ENCODE measurements around the gene EIPR1. TPM values are rescaled to one million over a fixed set of nuclear protein-coding genes. Genes with fewer than 3 reads are reported as not detected.

The EIPR1 gene
- total RNA-seq, 2 donors from 2014 or later: 13.5 TPM

DNA sequence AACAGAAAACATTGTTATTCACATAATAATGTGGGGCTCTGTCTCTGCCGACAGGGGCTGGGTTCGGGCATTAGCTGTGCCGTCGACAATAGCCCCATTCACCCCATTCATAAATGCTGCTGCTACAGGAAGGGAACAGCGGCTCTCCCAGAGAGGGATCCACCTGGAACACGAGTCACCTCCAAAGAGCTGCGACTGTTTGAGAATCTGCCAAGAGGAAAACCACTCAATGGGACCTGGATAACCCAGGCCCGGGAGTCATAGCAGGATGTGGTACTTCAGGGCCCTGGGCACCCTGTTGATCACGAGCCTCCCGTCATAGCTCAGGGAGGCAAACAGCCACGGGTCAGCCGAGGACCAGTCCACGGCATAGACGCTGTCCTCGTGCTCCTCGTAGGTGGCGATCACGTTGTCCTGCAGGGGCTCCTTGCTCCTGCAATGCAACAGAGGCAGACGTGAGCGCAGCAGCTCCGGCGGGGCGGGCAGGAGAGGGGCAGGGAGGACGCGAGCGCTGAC lies 188.5 kb downstream of the EIPR1 start:
- no peak for TF ChIP-seq CTCF (IDR thresholded peaks at IDR 0.05)
- TF ChIP-seq POLR2A (IDR thresholded peaks at IDR 0.05): no peak
- Histone ChIP-seq H3K4me3 (no peak overlapping the region), H3K4me1 (no peaks in the 10 kb centered on the region), H3K27me3 (no peaks in the 10 kb centered on the region), H3K27ac (no peak overlapping the region), H3K9me3 (no peaks in the 10 kb centered on the region), H3K36me3 (replicated peaks in 1 of 2; ENCODE audit: insufficient read depth in 1 of 2, low read depth in 2 of 2) (no peaks in the 10 kb centered on the region)
- ATAC-seq (no peak), DNase-seq (no peak)
- 84 to 85% methylated on average over 25 to 26 of the region's 26 CpGs for WGBS, 2 donors
- intact Hi-C loops (cut with DNase I): no loop called here

DNA sequence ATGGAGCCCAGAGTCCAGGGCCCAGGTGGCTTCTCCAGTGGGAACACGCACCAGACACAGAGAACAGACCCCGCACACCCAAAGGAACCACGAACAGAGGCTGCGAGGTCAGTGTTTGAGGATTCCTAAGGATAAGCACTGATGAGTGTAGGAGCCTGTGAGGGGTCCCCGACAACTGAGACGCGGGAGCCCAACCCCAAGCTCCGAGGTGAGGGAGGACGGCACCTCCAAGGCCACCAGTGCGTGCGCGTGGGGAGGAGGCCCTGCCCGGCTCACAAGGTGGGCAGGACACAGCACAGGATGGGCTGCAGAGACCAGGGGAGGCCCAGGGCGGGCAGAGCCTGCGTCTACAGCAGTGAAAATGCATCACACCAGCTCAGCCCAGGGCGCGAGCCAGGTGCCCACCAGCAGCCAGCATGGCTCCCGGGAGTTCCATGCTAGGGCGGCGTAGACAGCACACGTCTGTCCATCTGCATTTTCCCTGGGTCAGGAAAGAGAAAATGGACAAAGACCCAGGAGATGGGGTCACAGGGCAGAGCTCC lies 189.1 kb downstream of the EIPR1 start:
- 94 to 96% methylated on average over 16 to 21 of the region's 21 CpGs for WGBS, 2 donors
- H3K4me3 ChIP-seq: no peak overlapping the region
- no peaks in the 10 kb centered on the region for H3K36me3 ChIP-seq (replicated peaks in 1 of 2; ENCODE audit: insufficient read depth in 1 of 2, low read depth in 2 of 2)
- no peaks in the 10 kb centered on the region for H3K27me3 ChIP-seq
- intact Hi-C loops (cut with DNase I): no loop called here
- DNase-seq (no peak), ATAC-seq (no peak)
- H3K9me3 ChIP-seq: no peaks in the 10 kb centered on the region
- H3K27ac ChIP-seq: no peak overlapping the region
- no peak for TF ChIP-seq CTCF (IDR thresholded peaks at IDR 0.05)
- no peak for TF ChIP-seq POLR2A (IDR thresholded peaks at IDR 0.05)
- no peaks in the 10 kb centered on the region for H3K4me1 ChIP-seq

- TF ChIP-seq CTCF (IDR thresholded peaks at IDR 0.05) (no peak), POLR2A (IDR thresholded peaks at IDR 0.05) (no peak)
- no peaks in the 10 kb centered on the region for H3K36me3 ChIP-seq (replicated peaks in 1 of 2; ENCODE audit: insufficient read depth in 1 of 2, low read depth in 2 of 2)
- ATAC-seq: no peak
Measured at GRCh38 chr2:3187467-3187866, 190.2 kb downstream of the EIPR1 start.

GRCh38 chr2:3186766-3187165 lies 190.9 kb downstream of the EIPR1 start:
- 96 to 97% methylated on average over 8 of the region's 8 CpGs for WGBS, 2 donors
- DNase-seq (no peak), ATAC-seq (no peak)
- no peaks in the 10 kb centered on the region for H3K27me3 ChIP-seq
- intact Hi-C loops (cut with DNase I): no loop called here
- H3K36me3 ChIP-seq (replicated peaks in 1 of 2; ENCODE audit: insufficient read depth in 1 of 2, low read depth in 2 of 2): no peaks in the 10 kb centered on the region
- H3K4me1 ChIP-seq: no peaks in the 10 kb centered on the region
- no peak overlapping the region for H3K4me3 ChIP-seq
- no peak for TF ChIP-seq POLR2A (IDR thresholded peaks at IDR 0.05)
- no peak for TF ChIP-seq CTCF (IDR thresholded peaks at IDR 0.05)
- H3K27ac ChIP-seq: no peak overlapping the region
- no peaks in the 10 kb centered on the region for H3K9me3 ChIP-seq

More at GRCh38 chr2:3187467-3187866, 190.2 kb downstream of the EIPR1 start:
- Histone ChIP-seq H3K27me3 (no peaks in the 10 kb centered on the region), H3K9me3 (no peaks in the 10 kb centered on the region), H3K27ac (no peak overlapping the region), H3K4me3 (no peak overlapping the region), H3K4me1 (no peaks in the 10 kb centered on the region)
- intact Hi-C loops (cut with DNase I): no loop called here
- 60 to 80% methylated on average over 1 to 7 of the region's 12 CpGs for WGBS, 2 donors
- no peak for DNase-seq

- no peak for TF ChIP-seq POLR2A (IDR thresholded peaks at IDR 0.05)
- TF ChIP-seq CTCF (IDR thresholded peaks at IDR 0.05): no peak
- DNase-seq: no peak
- Histone ChIP-seq H3K4me3 (no peak overlapping the region), H3K27ac (no peak overlapping the region), H3K27me3 (no peaks in the 10 kb centered on the region), H3K4me1 (no peaks in the 10 kb centered on the region), H3K9me3 (no peaks in the 10 kb centered on the region), H3K36me3 (replicated peaks in 1 of 2; ENCODE audit: insufficient read depth in 1 of 2, low read depth in 2 of 2) (no peaks in the 10 kb centered on the region)
- 95 to 97% methylated on average over 10 of the region's 10 CpGs for WGBS, 2 donors
- intact Hi-C loops (cut with DNase I): no loop called here
- no peak for ATAC-seq
Measured at GRCh38 chr2:3185910-3186309, 191.7 kb downstream of the EIPR1 start.
